ENCODE results near the gene MICALL2.

Gene MICALL2

GRCh38 chr7:1495564-1496242 lies 36.4 kb upstream of the MICALL2 start:
- no peak for TF ChIP-seq CTCF (conservative IDR thresholded peaks at IDR 0.05)
- H3K27ac ChIP-seq = no peak overlapping the region

GRCh38 chr7:1494866-1495563 lies 35.7 kb upstream of the MICALL2 start:
- no peak overlapping the region for H3K27ac ChIP-seq
- TF ChIP-seq CTCF (conservative IDR thresholded peaks at IDR 0.05) (no peak), ZFX (IDR thresholded peaks at IDR 0.05) (no peak)

- TF ChIP-seq ZFX (IDR thresholded peaks at IDR 0.05) (no peak), CTCF (conservative IDR thresholded peaks at IDR 0.05) (no peak)
- no peak overlapping the region for H3K27ac ChIP-seq
These were observed 35.2 kb upstream of the MICALL2 start for GRCh38 chr7:1494447-1494846.

GRCh38 chr7:1493571-1493970 lies 34.3 kb upstream of the MICALL2 start:
- H3K27ac ChIP-seq = no peak overlapping the region
- TF ChIP-seq CTCF (conservative IDR thresholded peaks at IDR 0.05) (no peak), ZFX (IDR thresholded peaks at IDR 0.05) (no peak)

- no peak overlapping the region for H3K27ac ChIP-seq
- TF ChIP-seq CTCF (conservative IDR thresholded peaks at IDR 0.05) (no peak), ZFX (IDR thresholded peaks at IDR 0.05) (no peak)
These were observed 33.9 kb upstream of the MICALL2 start for GRCh38 chr7:1493129-1493528.

GRCh38 chr7:1492640-1493039 lies 33.4 kb upstream of the MICALL2 start:
- no peak overlapping the region for H3K27ac ChIP-seq
- TF ChIP-seq ZFX (IDR thresholded peaks at IDR 0.05) (no peak), CTCF (conservative IDR thresholded peaks at IDR 0.05) (no peak)

GRCh38 chr7:1492221-1492620 lies 33.0 kb upstream of the MICALL2 start:
- TF ChIP-seq CTCF (conservative IDR thresholded peaks at IDR 0.05) (no peak), ZFX (IDR thresholded peaks at IDR 0.05) (no peak)
- H3K27ac ChIP-seq = no peak overlapping the region

All from C4-2B (cell line).